SIG-M5 (cell line): Measurements from ENCODE around the gene FASN.

Experiments used
- DNase-seq: peaks from one replicate; lab custom pipeline; 2025; lab: John Stamatoyannopoulos, UW

The FASN gene

GRCh38 chr17:82076785-82077591 is 21.0 kb downstream of the FASN start:
- no peak for DNase-seq

GRCh38 chr17:82076018-82076784 is 21.8 kb downstream of the FASN start:
- no peak for DNase-seq

DNA sequence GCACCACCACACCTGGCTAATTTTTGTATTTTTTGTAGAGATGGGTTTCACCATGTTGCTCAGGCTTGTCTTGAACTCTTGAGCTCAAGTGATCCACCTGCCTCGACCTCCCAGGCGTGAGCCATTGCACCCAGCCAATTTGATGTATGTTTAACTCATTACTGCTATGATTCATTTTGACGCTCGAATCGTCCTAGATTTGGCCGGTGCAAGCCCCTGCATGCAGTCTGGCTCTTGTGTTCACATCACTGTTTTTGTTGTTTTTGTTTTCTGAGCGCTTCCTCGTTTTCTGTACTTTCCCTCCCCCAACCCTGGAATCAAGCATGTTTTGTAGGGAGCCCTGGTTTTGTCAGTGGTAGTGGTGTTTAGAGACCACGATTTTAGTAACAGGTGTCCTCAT is 24.6 kb downstream of the FASN start:
- no peak for DNase-seq

DNA sequence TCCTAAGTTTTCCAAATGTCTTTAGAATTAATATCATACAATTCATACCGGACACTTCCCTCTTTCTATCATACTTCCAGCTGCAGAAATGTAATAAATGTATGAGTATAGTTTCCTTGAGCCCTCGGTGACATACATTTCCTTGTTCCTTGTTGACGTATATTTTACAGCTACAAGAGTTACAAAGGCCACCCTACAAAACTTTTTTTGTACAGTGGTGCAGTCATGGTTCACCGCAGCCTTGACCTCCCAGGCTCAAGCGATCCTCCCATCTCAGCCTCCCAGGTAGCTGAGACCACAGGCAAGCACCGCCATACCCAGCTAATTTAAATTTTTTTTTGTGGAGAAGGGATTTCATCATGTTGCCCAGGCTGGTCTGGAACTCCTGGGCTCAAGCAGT is 25.2 kb downstream of the FASN start:
- DNase-seq = no peak

DNA sequence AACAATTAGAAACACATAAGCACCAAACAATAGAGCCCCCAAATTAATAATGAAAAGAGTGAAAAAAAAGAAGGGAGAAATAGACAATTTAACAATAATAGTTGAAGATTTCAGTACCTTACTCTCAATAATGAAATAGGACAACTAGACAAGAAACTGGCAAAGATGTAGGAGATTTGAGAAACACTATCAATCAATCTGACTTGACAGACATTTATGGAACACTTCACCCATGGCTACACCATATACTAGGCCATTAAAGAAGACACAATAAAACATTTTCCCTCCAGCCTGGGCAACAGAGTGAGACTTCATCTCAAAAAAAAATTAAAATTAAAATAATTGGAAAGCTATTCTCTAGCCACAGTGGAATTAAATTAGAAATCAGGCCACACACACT is 27.4 kb downstream of the FASN start:
- DNase-seq = no peak

- DNase-seq = no peak
Observed at GRCh38 chr17:82065638-82066303, 32.3 kb downstream of the FASN start, which contains the start of gene DUS1L. TSS of gene DUS1L (minus strand) at chr17:82065804. CDS start at chr17:82065059, 745 bp downstream.

DNA sequence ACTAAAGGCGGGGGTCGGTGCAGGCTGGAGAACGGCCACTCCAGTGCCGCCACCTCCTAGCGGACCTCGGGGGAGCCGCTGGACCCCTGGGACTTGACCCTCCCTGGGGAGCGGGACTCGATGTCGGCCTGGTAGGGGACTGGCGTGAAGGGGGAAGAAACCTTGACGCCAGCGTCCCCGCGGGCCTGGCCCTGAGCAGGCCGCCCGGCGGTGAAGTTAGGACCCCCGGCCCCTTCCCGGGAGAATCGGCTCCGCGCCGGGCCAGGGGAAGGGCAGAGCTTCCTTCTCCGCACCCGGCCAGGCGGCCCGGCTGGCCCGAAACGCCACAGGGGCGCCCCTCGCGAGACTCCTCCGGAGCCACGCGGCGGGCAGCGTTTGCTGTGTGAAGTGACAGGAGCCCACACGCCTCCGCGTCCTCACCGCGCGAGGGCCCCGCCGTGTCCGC is 32.8 kb downstream of the FASN start:
- DNase-seq = no peak

GRCh38 chr17:82064433-82065192 is 33.4 kb downstream of the FASN start:
- no peak for DNase-seq

- DNase-seq = no peak
Observed at GRCh38 chr17:82063424-82064415, 34.3 kb downstream of the FASN start.

GRCh38 chr17:82062984-82063368 is 35.1 kb downstream of the FASN start:
- DNase-seq = no peak

GRCh38 chr17:82062076-82062983 is 35.7 kb downstream of the FASN start:
- DNase-seq = no peak

GRCh38 chr17:82061047-82061925 is 36.8 kb downstream of the FASN start:
- DNase-seq = no peak

- no peak for DNase-seq
Observed at GRCh38 chr17:82060614-82061013, 37.4 kb downstream of the FASN start.

- DNase-seq = no peak
Observed at GRCh38 chr17:82060001-82060380, 38.0 kb downstream of the FASN start.

GRCh38 chr17:82059272-82060000 is 38.6 kb downstream of the FASN start:
- no peak for DNase-seq

DNA sequence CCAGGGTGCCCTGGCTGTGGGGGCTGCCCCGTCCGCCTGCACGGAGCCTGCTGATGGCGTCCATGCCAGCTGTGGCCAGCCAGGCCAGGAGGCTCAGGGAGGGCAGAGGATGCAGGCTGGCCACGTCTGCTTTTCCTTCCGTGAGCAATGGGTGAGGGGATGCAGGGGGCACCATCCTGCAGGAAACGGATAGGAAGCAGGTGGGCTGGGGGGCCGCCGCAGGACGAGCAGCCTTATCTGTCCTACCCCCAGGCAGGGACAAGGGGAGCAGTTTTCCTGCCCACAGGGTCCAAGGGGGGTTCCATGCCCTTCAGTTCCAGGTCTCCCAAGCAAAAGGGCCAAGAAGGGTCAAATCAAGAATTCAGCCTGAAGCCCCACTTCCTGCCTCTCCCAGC is 39.2 kb downstream of the FASN start:
- DNase-seq = no peak

DNA sequence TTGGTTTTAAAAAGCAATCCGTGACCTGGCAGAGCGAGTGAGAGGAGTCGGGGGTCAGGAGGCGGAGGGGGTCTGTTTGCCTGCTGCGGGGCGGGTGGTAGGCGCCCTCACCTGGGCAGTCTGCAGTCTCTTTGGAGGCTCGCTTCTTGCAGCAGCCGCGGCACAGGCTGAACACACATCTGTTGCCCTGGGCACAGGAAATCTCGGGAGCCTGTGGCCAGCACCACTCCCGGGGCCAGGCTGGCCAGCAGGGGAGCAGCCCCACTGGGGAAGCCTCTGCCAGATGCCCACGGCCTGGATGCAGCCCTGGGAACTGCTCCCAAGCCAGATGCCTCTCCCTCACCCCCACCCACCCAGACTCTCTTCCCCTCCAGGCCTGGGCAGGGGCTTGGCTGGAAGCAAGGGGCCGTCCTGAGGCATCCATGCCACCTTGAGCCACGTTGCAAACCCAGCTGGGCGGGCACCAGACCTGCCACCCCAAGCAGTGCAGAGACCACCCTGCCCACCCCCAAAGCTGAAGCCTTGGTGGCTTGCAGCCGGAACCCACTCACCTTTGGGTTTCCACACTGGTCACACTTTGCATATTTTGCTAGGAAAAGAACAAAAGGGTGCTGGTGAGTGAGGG is 39.7 kb downstream of the FASN start:
- no peak for DNase-seq
